ENCODE results near the gene MUCL3. TPM values are rescaled to one million over a fixed set of nuclear protein-coding genes. Genes with fewer than 3 reads are reported as not detected.

Gene MUCL3
- polyA plus RNA-seq, 1 of the 3 experiments (the other 2 are of a cell fraction): not detected

GRCh38 chr6:30951907-30952469 is 11.2 kb downstream of the MUCL3 start:
- DNase-seq: no peak
- Histone ChIP-seq H3K9me3 (no peaks in the 10 kb centered on the region), H3K27ac (ENCODE audit: low read depth in 2 of 2, low read length in 1 of 2) (no peak overlapping the region), H3K4me1 (ENCODE audit: control insufficient read depth in 1 of 2, insufficient read depth in 2 of 2, low read depth in 1 of 2, low read length in 1 of 2) (peaks cover 4 to 8% of the 10 kb centered on the region in 2 experiments; a peak in 2 of 4 replicates), H3K27me3 (ENCODE audit: insufficient read depth) (peaks cover 28% of the 10 kb centered on the region; the same call in 1 of the 2 replicates), H2AFZ (ENCODE audit: low read depth) (no peak overlapping the region), H3K4me3 (ENCODE audit: low read depth in 2 of 2, low read length in 1 of 2) (no peak overlapping the region), H3K9ac (no peak overlapping the region), H3K79me2 (ENCODE audit: insufficient read depth) (no peaks in the 10 kb centered on the region), H3K4me2 (no peak overlapping the region), H4K20me1 (ENCODE audit: insufficient read depth) (no peaks in the 10 kb centered on the region), H3F3A (replicated peaks; ENCODE audit: insufficient read depth) (no peaks in the 10 kb centered on the region), H3K9me2 (no peaks in the 10 kb centered on the region), H3K36me3 (replicated peaks in 1 of 2; ENCODE audit: control insufficient read depth in 1 of 2, insufficient read depth in 2 of 2, low read length in 1 of 2) (no peaks in the 10 kb centered on the region)
- POLR2A ChIA-PET: no interaction called here
- no peak for TF ChIP-seq RAD21 (IDR thresholded peaks at IDR 0.05; ENCODE audit: low read length)
- TF ChIP-seq TEAD4 (IDR thresholded peaks at IDR 0.05; ENCODE audit: borderline replicate concordance, insufficient read depth): no peak
- no peak for TF ChIP-seq EZH2phosphoT487 (IDR thresholded peaks at IDR 0.05; ENCODE audit: borderline replicate concordance, low read depth)
- TF ChIP-seq GABPA (IDR thresholded peaks at IDR 0.05; ENCODE audit: low read depth): no peak
- TF ChIP-seq NFIC (IDR thresholded peaks at IDR 0.05; ENCODE audit: borderline replicate concordance): no peak
- no peak for TF ChIP-seq FOSL2 (IDR thresholded peaks at IDR 0.05; ENCODE audit: borderline replicate concordance, low read depth)
- no peak for TF ChIP-seq MXI1 (IDR thresholded peaks at IDR 0.05; ENCODE audit: low read depth, low read length)
- no peak for TF ChIP-seq RFX5 (IDR thresholded peaks at IDR 0.05; ENCODE audit: low read length)
- no peak for TF ChIP-seq YY1 (IDR thresholded peaks at IDR 0.05; ENCODE audit: low read depth)
- no peak for TF ChIP-seq JUND (IDR thresholded peaks at IDR 0.05)
- TF ChIP-seq RCOR1 (IDR thresholded peaks at IDR 0.05; ENCODE audit: low read length): no peak
- TF ChIP-seq SIN3A (IDR thresholded peaks at IDR 0.05; ENCODE audit: borderline replicate concordance, low read depth, low read length): no peak
- no peak for TF ChIP-seq USF1 (IDR thresholded peaks at IDR 0.05; ENCODE audit: borderline replicate concordance, low read depth)
- no peak for TF ChIP-seq RXRA (IDR thresholded peaks at IDR 0.05; ENCODE audit: borderline replicate concordance, low read depth)
- no peak for TF ChIP-seq NRF1 (IDR thresholded peaks at IDR 0.05; ENCODE audit: low read depth, low read length)
- CTCF ChIA-PET: no interaction called here
- 14% methylated on average over 5 of the region's 5 CpGs for WGBS (ENCODE audit: low lambda C conversion rate)

DNA sequence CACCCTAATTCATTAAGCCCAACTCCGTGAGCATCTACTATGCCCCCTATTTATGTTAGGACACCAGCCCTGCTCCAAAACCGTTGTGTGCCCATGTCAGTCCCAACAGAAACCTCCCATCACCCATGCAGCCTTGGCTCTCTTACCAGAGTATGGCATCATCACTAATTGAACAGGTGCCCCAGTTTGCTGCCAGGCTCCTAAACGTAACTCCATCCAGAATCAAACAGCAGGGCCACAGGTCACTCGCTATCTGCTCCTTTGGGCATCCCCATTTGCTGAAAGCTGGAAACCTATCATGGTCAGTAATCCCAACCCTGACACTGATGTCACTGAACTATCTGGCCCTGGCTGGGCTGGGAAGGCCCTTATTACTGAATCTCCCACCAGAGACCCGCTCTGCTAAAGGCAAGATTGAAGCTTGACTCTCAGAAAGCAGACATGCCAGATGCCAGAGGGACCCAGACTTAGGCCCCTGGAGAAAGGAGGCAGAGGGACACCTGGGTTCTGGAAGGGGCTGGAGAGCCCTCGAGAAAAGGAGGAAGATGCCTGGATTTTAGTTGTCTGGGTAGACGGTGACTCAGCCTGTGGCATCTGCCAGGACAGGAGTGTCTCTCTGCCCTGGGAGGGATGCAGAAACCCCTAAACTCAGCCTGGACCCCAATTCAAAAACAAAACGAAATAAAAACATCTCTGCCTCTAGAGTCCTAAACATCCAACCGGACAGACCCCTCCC is 14.0 kb downstream of the MUCL3 start:
- Histone ChIP-seq H3K27ac (ENCODE audit: low read depth in 2 of 2, low read length in 1 of 2) (no peak overlapping the region), H3K27me3 (ENCODE audit: insufficient read depth) (peaks cover 7% of the 10 kb centered on the region; the same call in 1 of the 2 replicates), H3K4me2 (no peak overlapping the region), H3K4me3 (ENCODE audit: low read depth in 2 of 2, low read length in 1 of 2) (no peak overlapping the region), H3F3A (replicated peaks; ENCODE audit: insufficient read depth) (no peaks in the 10 kb centered on the region), H3K4me1 (ENCODE audit: control insufficient read depth in 1 of 2, insufficient read depth in 2 of 2, low read depth in 1 of 2, low read length in 1 of 2) (peaks cover 4 to 8% of the 10 kb centered on the region in 2 experiments; a peak in 2 of 4 replicates), H4K20me1 (ENCODE audit: insufficient read depth) (no peaks in the 10 kb centered on the region), H3K79me2 (ENCODE audit: insufficient read depth) (no peaks in the 10 kb centered on the region), H2AFZ (ENCODE audit: low read depth) (peak overlapping the region; percentile 51; the same call in 1 of the 2 replicates), H3K9me3 (no peaks in the 10 kb centered on the region), H3K36me3 (replicated peaks in 1 of 2; ENCODE audit: control insufficient read depth in 1 of 2, insufficient read depth in 2 of 2, low read length in 1 of 2) (no peaks in the 10 kb centered on the region), H3K9me2 (no peaks in the 10 kb centered on the region), H3K9ac (no peak overlapping the region)
- POLR2A ChIA-PET: no interaction called here
- WGBS (ENCODE audit: low lambda C conversion rate): 46% methylated on average over 9 of the region's 9 CpGs
- CTCF ChIA-PET: interaction anchor here (1.0 kb wide), 1 partner anchor 132 kb away, joined by 5 read pairs; no protein-coding TSS in a partner anchor
- no peak for DNase-seq
- TF ChIP-seq TCF12 (IDR thresholded peaks at IDR 0.05) (no peak), RAD21 (IDR thresholded peaks at IDR 0.05; ENCODE audit: low read length) (no peak), NRF1 (IDR thresholded peaks at IDR 0.05; ENCODE audit: low read depth, low read length) (no peak), FOSL2 (IDR thresholded peaks at IDR 0.05; ENCODE audit: borderline replicate concordance, low read depth) (no peak), FOXM1 (IDR thresholded peaks at IDR 0.05; ENCODE audit: low read depth) (no peak), JUND (IDR thresholded peaks at IDR 0.05) (no peak), IRF3 (IDR thresholded peaks at IDR 0.05; ENCODE audit: low read depth, low read length) (no peak), MEF2A (IDR thresholded peaks at IDR 0.05; ENCODE audit: borderline replicate concordance, low read depth) (no peak), RFX5 (IDR thresholded peaks at IDR 0.05; ENCODE audit: low read length) (no peak)
- TF ChIP-seq, protein P1, sequence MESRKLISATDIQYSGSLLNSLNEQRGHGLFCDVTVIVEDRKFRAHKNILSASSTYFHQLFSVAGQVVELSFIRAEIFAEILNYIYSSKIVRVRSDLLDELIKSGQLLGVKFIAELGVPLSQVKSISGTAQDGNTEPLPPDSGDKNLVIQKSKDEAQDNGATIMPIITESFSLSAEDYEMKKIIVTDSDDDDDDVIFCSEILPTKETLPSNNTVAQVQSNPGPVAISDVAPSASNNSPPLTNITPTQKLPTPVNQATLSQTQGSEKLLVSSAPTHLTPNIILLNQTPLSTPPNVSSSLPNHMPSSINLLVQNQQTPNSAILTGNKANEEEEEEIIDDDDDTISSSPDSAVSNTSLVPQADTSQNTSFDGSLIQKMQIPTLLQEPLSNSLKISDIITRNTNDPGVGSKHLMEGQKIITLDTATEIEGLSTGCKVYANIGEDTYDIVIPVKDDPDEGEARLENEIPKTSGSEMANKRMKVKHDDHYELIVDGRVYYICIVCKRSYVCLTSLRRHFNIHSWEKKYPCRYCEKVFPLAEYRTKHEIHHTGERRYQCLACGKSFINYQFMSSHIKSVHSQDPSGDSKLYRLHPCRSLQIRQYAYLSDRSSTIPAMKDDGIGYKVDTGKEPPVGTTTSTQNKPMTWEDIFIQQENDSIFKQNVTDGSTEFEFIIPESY (IDR thresholded peaks at IDR 0.05; ENCODE audit: borderline replicate concordance, low read depth): no peak
- TF ChIP-seq, protein P2, sequence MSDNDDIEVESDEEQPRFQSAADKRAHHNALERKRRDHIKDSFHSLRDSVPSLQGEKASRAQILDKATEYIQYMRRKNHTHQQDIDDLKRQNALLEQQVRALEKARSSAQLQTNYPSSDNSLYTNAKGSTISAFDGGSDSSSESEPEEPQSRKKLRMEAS (IDR thresholded peaks at IDR 0.05; ENCODE audit: low read depth): no peak
- TF ChIP-seq, protein P3, sequence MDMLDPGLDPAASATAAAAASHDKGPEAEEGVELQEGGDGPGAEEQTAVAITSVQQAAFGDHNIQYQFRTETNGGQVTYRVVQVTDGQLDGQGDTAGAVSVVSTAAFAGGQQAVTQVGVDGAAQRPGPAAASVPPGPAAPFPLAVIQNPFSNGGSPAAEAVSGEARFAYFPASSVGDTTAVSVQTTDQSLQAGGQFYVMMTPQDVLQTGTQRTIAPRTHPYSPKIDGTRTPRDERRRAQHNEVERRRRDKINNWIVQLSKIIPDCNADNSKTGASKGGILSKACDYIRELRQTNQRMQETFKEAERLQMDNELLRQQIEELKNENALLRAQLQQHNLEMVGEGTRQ (IDR thresholded peaks at IDR 0.05; ENCODE audit: borderline replicate concordance, low read depth, low read length): no peak
